ENCODE data around the gene SETD3.
A peak's percentile ranks its signal among the peaks of the same experiment; 100 is the strongest.

- TF ChIP-seq, protein P1, sequence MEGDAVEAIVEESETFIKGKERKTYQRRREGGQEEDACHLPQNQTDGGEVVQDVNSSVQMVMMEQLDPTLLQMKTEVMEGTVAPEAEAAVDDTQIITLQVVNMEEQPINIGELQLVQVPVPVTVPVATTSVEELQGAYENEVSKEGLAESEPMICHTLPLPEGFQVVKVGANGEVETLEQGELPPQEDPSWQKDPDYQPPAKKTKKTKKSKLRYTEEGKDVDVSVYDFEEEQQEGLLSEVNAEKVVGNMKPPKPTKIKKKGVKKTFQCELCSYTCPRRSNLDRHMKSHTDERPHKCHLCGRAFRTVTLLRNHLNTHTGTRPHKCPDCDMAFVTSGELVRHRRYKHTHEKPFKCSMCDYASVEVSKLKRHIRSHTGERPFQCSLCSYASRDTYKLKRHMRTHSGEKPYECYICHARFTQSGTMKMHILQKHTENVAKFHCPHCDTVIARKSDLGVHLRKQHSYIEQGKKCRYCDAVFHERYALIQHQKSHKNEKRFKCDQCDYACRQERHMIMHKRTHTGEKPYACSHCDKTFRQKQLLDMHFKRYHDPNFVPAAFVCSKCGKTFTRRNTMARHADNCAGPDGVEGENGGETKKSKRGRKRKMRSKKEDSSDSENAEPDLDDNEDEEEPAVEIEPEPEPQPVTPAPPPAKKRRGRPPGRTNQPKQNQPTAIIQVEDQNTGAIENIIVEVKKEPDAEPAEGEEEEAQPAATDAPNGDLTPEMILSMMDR (IDR thresholded peaks at IDR 0.05; ENCODE audit: low read depth, low read length), result peak; percentile 86
- TF ChIP-seq EZH2phosphoT487 (IDR thresholded peaks at IDR 0.05; ENCODE audit: low read depth), result no peak
These were observed 38.0 kb upstream of the SETD3 start for GRCh38 chr14:99518441-99519346.

All from OCI-LY3 (cell line).